Neural cell (in vitro differentiated cells): ENCODE measurements around the gene NKAIN2. TPM values are rescaled to one million over a fixed set of nuclear protein-coding genes. Genes with fewer than 3 reads are reported as not detected.

ENCODE experiments used
- H2AFZ ChIP-seq: fragments of 200-600, 300-800 bp; sonication (generic), shearing (Covaris generic); 2 replicates; pipeline ENCODE4 v1.6.0; 2014; ENCODE audit warnings: low read depth, mild to moderate bottlenecking, antibody characterized with exemption, low read length, moderate library complexity
- H3F3A ChIP-seq: fragments of 200-600 bp; shearing (Covaris generic); 2 replicates; pipeline ENCODE4 v1.6.1; 2016; ENCODE audit warnings: mild to moderate bottlenecking, moderate library complexity, mixed read lengths, antibody characterized with exemption, low read length; ENCODE audit not compliant: insufficient read depth, poor library complexity, severe bottlenecking
- H3K27ac ChIP-seq: fragments of 200-600, 300-800 bp; sonication (generic), shearing (Covaris generic); 2 replicates; pipeline ENCODE4 v1.5.1; 2014; ENCODE audit warnings: mild to moderate bottlenecking, low read length, moderate library complexity
- H3K27me3 ChIP-seq: fragments of 300-800, 200-600 bp; sonication (generic), shearing (Covaris generic); 2 replicates; pipeline ENCODE4 v1.6.0; 2014; ENCODE audit warnings: mild to moderate bottlenecking, low read depth, low read length, moderate library complexity; ENCODE audit not compliant: insufficient read depth
- H3K36me3 ChIP-seq: fragments of 300-800, 200-600 bp; sonication (generic), shearing (Covaris generic); 2 replicates; pipeline ENCODE4 v1.5.1; 2014; ENCODE audit warnings: mild to moderate bottlenecking, antibody characterized with exemption, low read length, moderate library complexity; ENCODE audit not compliant: insufficient read depth
- H3K4me2 ChIP-seq: fragments of 300-800, 200-600 bp; sonication (generic), shearing (Covaris generic); 2 replicates; pipeline ENCODE4 v1.6.0; 2014; ENCODE audit warnings: mild to moderate bottlenecking, low read length
- H3K4me3 ChIP-seq: fragments of 300-800, 200-600 bp; sonication (generic), shearing (Covaris generic); 2 replicates; pipeline ENCODE4 v1.5.1; 2014; ENCODE audit warnings: mild to moderate bottlenecking, low read length, moderate library complexity
- H3K79me2 ChIP-seq: fragments of 200-600 bp; shearing (Covaris generic); replicated peaks from 2 replicates; pipeline ENCODE4 v1.6.0; 2014; ENCODE audit warnings: mild to moderate bottlenecking, low read length, moderate library complexity; ENCODE audit not compliant: insufficient read depth
- H3K9ac ChIP-seq: fragments of 300-800, 200-600 bp; sonication (generic), shearing (Covaris generic); 2 replicates; pipeline ENCODE4 v1.6.1; 2016; ENCODE audit warnings: mild to moderate bottlenecking, low read length, mixed read lengths
- H3K9me2 ChIP-seq: fragments of 200-600 bp; shearing (Covaris generic); 2 replicates; pipeline ENCODE4 v1.6.1; 2016; ENCODE audit warnings: mild to moderate bottlenecking, low read length, mixed read lengths; ENCODE audit not compliant: insufficient read depth
- H3K9me3 ChIP-seq: fragments of 200-600, 300-800 bp; sonication (generic), shearing (Covaris generic); 2 replicates; pipeline ENCODE4 v1.6.1; 2016; ENCODE audit warnings: mild to moderate bottlenecking, mixed run types, low read length, moderate library complexity, mixed read lengths
- H4K20me1 ChIP-seq: fragments of 200-600 bp; shearing (Covaris generic); 2 replicates; pipeline ENCODE4 v1.6.1; 2016; ENCODE audit warnings: mild to moderate bottlenecking, mixed run types; ENCODE audit not compliant: insufficient read depth
- CTCF ChIP-seq: fragments of 450-650 bp; IDR thresholded peaks from 2 replicates; pipeline ENCODE4 v1.5.1; 2014; ENCODE audit warnings: antibody characterized with exemption, mild to moderate bottlenecking, moderate library complexity; ENCODE audit not compliant: poor library complexity, severe bottlenecking
- EP300 ChIP-seq: fragments of 450-650 bp; conservative IDR thresholded peaks from 2 replicates; pipeline ENCODE4 v1.6.1; 2014; ENCODE audit warnings: antibody characterized with exemption, mild to moderate bottlenecking, moderate library complexity; ENCODE audit not compliant: poor library complexity, severe bottlenecking
- EZH2 ChIP-seq: fragments of 200-600, 300-800 bp; shearing (Covaris generic), sonication (generic); IDR thresholded peaks from 2 replicates; pipeline ENCODE4 v1.6.1; 2014; ENCODE audit warnings: antibody characterized with exemption, low read length, borderline replicate concordance, mild to moderate bottlenecking; ENCODE audit not compliant: insufficient read depth, poor library complexity, severe bottlenecking
- MXI1 ChIP-seq: fragments of 450-650 bp; conservative IDR thresholded peaks from 2 replicates; pipeline ENCODE4 v1.6.1; 2014; ENCODE audit warnings: antibody characterized with exemption, mild to moderate bottlenecking; ENCODE audit not compliant: poor library complexity, severe bottlenecking
- POLR2AphosphoS5 ChIP-seq: IDR thresholded peaks from 2 replicates; pipeline ENCODE4 v1.6.1; 2012
- RAD21 ChIP-seq: fragments of 450-650 bp; conservative IDR thresholded peaks from 2 replicates; pipeline ENCODE4 v1.6.1; 2014; ENCODE audit warnings: antibody characterized with exemption, mild to moderate bottlenecking, moderate library complexity
- REST ChIP-seq: IDR thresholded peaks from 2 replicates; pipeline ENCODE4 v1.6.1; 2012; ENCODE audit warnings: borderline replicate concordance
- SMC3 ChIP-seq: fragments of 450-650 bp; conservative IDR thresholded peaks from 2 replicates; pipeline ENCODE4 v1.6.1; 2014; ENCODE audit warnings: antibody characterized with exemption, mild to moderate bottlenecking, moderate library complexity; ENCODE audit not compliant: poor library complexity
- TAF1 ChIP-seq: IDR thresholded peaks from 2 replicates; pipeline ENCODE4 v1.6.1; 2012; ENCODE audit warnings: low read depth
- polyA plus RNA-seq: library from polyadenylated mRNA; depleted of rRNA; stranded (reverse); fragments of >200 nt; gene quantifications from 2 replicates; pipeline ENCODE4 v1.2.3, GENCODE V29; 2014

Gene NKAIN2
- polyA plus RNA-seq, 1 donor from 2014 or later: 23.2 TPM

- no peak overlapping the region for H3K4me2 ChIP-seq
- no peak overlapping the region for H3K9ac ChIP-seq
- H3K9me3 ChIP-seq: no peaks in the 10 kb centered on the region
- H3K36me3 ChIP-seq: no peaks in the 10 kb centered on the region
- TF ChIP-seq SMC3 (no peak), REST (no peak), EP300 (no peak)
- no peaks in the 10 kb centered on the region for H3F3A ChIP-seq
- no peaks in the 10 kb centered on the region for H3K79me2 ChIP-seq
- H3K27ac ChIP-seq: no peak overlapping the region
- H4K20me1 ChIP-seq: no peaks in the 10 kb centered on the region
- H3K9me2 ChIP-seq: no peaks in the 10 kb centered on the region
- no peak overlapping the region for H2AFZ ChIP-seq
- H3K27me3 ChIP-seq: no peaks in the 10 kb centered on the region
- H3K4me3 ChIP-seq: no peak overlapping the region
These were observed 15.3 kb upstream of the NKAIN2 start for GRCh38 chr6:123788319-123788718.

GRCh38 chr6:123794190-123794589 is 9.5 kb upstream of the NKAIN2 start:
- Histone ChIP-seq H3K4me2 (no peak overlapping the region), H3K27ac (no peak overlapping the region), H3K9me2 (no peaks in the 10 kb centered on the region), H2AFZ (no peak overlapping the region), H3K27me3 (no peaks in the 10 kb centered on the region), H3K4me3 (no peak overlapping the region), H3K9me3 (no peaks in the 10 kb centered on the region), H3K79me2 (no peaks in the 10 kb centered on the region), H4K20me1 (no peaks in the 10 kb centered on the region), H3K36me3 (no peaks in the 10 kb centered on the region), H3F3A (no peaks in the 10 kb centered on the region), H3K9ac (no peak overlapping the region)
- TF ChIP-seq SMC3: no peak
- no peak for TF ChIP-seq POLR2AphosphoS5

GRCh38 chr6:123794799-123795198 is 8.9 kb upstream of the NKAIN2 start:
- Histone ChIP-seq H3K27me3 (no peaks in the 10 kb centered on the region), H3K4me3 (no peak overlapping the region), H3K4me2 (no peak overlapping the region), H3K36me3 (no peaks in the 10 kb centered on the region), H3K27ac (no peak overlapping the region), H2AFZ (no peak overlapping the region), H4K20me1 (no peaks in the 10 kb centered on the region), H3K9me3 (no peaks in the 10 kb centered on the region), H3F3A (no peaks in the 10 kb centered on the region), H3K9ac (no peak overlapping the region), H3K9me2 (no peaks in the 10 kb centered on the region), H3K79me2 (no peaks in the 10 kb centered on the region)
- no peak for TF ChIP-seq EP300
- TF ChIP-seq EZH2: no peak
- no peak for TF ChIP-seq SMC3
- TF ChIP-seq REST: no peak
- TF ChIP-seq TAF1: no peak
- TF ChIP-seq CTCF: no peak
- TF ChIP-seq POLR2AphosphoS5: no peak
- TF ChIP-seq RAD21: no peak
- no peak for TF ChIP-seq MXI1
